B cell (primary cell): ENCODE measurements around the gene IL22RA1. TPM values are rescaled to one million over a fixed set of nuclear protein-coding genes. Genes with fewer than 3 reads are reported as not detected.

Experiments
- ATAC-seq: fragments of 200-7000 bp; cut with Tn5 transposase; one replicate; pipeline ENCODE4 v1.10.0; 2021; ENCODE audit warnings: low read depth, mild to moderate bottlenecking, moderate number of reproducible peaks, moderate library complexity
- CTCF ChIA-PET: fragments of 350-600 bp; sonication (Branson Sonifier 250); formaldehyde crosslinking; loops from one replicate; lab custom pipeline; 2021; ENCODE audit warnings: antibody characterized with exemption, inconsistent platforms; lab: Charles Lee
- POLR2A ChIA-PET: fragments of 350-600 bp; sonication (Branson Sonifier 250); formaldehyde crosslinking; loops from one replicate; lab custom pipeline; 2021; ENCODE audit warnings: antibody characterized with exemption; lab: Charles Lee
- DNase-seq: peaks from one replicate; pipeline ENCODE4 v3.0.0; 2013
- H2AFZ ChIP-seq: 2 replicates; pipeline ENCODE4 v1.6.1; 2012; ENCODE audit warnings: mild to moderate bottlenecking, low read depth, low read length; ENCODE audit not compliant: insufficient read depth, poor library complexity, severe bottlenecking
- H3K27ac ChIP-seq, 2 donors: 1 replicate in 1 of 2; 2 replicates in 1 of 2; pipeline ENCODE4 v1.5.1; 2012 to 2013; ENCODE audit warnings: low read length in 2 of 2, mild to moderate bottlenecking in 2 of 2, moderate library complexity in 1 of 2
- H3K27me3 ChIP-seq, 4 experiments: fragments of 200-600 bp in 1 of 4; sonication (generic) in 1 of 4; replicated peaks in 1 of 4; 1 replicate in 2 of 4; 2 replicates in 2 of 4; pipeline versions ENCODE4 v1.6.1 to v1.7.0; 2013 to 2016; ENCODE audit warnings: low read length in 3 of 4, mild to moderate bottlenecking in 2 of 4, mixed read lengths in 1 of 4, moderate library complexity in 1 of 4; ENCODE audit not compliant: insufficient read depth in 4 of 4, control insufficient read depth in 3 of 4; ENCODE audit errors: control extremely low read depth in 1 of 4
- H3K36me3 ChIP-seq, 2 experiments: replicated peaks in 1 of 2; 1 replicate in 1 of 2; 2 replicates in 1 of 2; pipeline versions ENCODE4 v1.6.1 to v1.7.1; 2013; ENCODE audit warnings: low read length in 1 of 2; ENCODE audit not compliant: insufficient read depth in 2 of 2, control insufficient read depth in 1 of 2; ENCODE audit errors: control extremely low read depth in 1 of 2, extremely low read depth in 1 of 2
- H3K4me1 ChIP-seq, 2 donors: fragments of 200-600 bp in 1 of 2; sonication (generic) in 1 of 2; 1 replicate in 1 of 2; 2 replicates in 1 of 2; pipeline versions ENCODE4 v1.5.1 to v1.6.1; 2013 to 2017; ENCODE audit warnings: low read length in 2 of 2; ENCODE audit not compliant: control insufficient read depth in 2 of 2, insufficient read depth in 2 of 2
- H3K4me2 ChIP-seq: replicated peaks from 2 replicates; pipeline ENCODE3; 2012; ENCODE audit warnings: mild to moderate bottlenecking, low read depth, low read length; ENCODE audit not compliant: poor library complexity, severe bottlenecking
- H3K4me3 ChIP-seq, 5 experiments: fragments of 200-600 bp in 1 of 5; sonication (generic) in 1 of 5; 1 replicate in 3 of 5; 2 replicates in 2 of 5; pipeline versions ENCODE4 v1.5.1 to v1.7.0; 2011 to 2016; ENCODE audit warnings: low read length in 4 of 5, mild to moderate bottlenecking in 4 of 5, low read depth in 2 of 5, control low read depth in 1 of 5, moderate library complexity in 1 of 5; ENCODE audit not compliant: insufficient read depth in 1 of 5; ENCODE audit errors: control extremely low read depth in 1 of 5, extremely low read depth in 1 of 5
- H3K79me2 ChIP-seq: fragments of 200-600 bp; sonication (generic); one replicate; pipeline ENCODE4 v1.6.0; 2016; ENCODE audit warnings: low read length; ENCODE audit not compliant: control insufficient read depth, insufficient read depth
- H3K9ac ChIP-seq: fragments of 200-600 bp; sonication (generic); 2 replicates; pipeline ENCODE4 v1.6.1; 2017; ENCODE audit warnings: mild to moderate bottlenecking, low read length, moderate library complexity
- H3K9me3 ChIP-seq, 3 donors: one replicate each; pipeline versions ENCODE4 v1.6.1 to v1.7.1; 2013; ENCODE audit warnings: low read length in 2 of 3; ENCODE audit not compliant: control insufficient read depth in 2 of 3, insufficient read depth in 1 of 3; ENCODE audit errors: control extremely low read depth in 1 of 3
- H4K20me1 ChIP-seq: 2 replicates; pipeline ENCODE4 v1.6.0; 2012; ENCODE audit warnings: mild to moderate bottlenecking, low read length; ENCODE audit not compliant: insufficient read depth, control insufficient read depth, poor library complexity, severe bottlenecking
- H3K27ac Mint-ChIP-seq: one replicate; pipeline ENCODE4 v1.8.0; 2021; ENCODE audit warnings: mixed read lengths
- H3K27me3 Mint-ChIP-seq: one replicate; pipeline ENCODE4 v1.8.0; 2021; ENCODE audit warnings: mixed read lengths
- H3K4me1 Mint-ChIP-seq: one replicate; pipeline ENCODE4 v1.8.0; 2021; ENCODE audit warnings: mixed read lengths
- H3K4me3 Mint-ChIP-seq: one replicate; pipeline ENCODE4 v1.8.0; 2021; ENCODE audit warnings: mixed read lengths
- H3K9me3 Mint-ChIP-seq: one replicate; pipeline ENCODE4 v1.8.0; 2022; ENCODE audit warnings: mixed read lengths; ENCODE audit not compliant: insufficient read depth
- CTCF ChIP-seq: fragments of 200-600 bp; IDR thresholded peaks from one replicate; pipeline ENCODE4 v1.8.0; 2022; ENCODE audit warnings: antibody characterized with exemption, mild to moderate bottlenecking
- EZH2 ChIP-seq: IDR thresholded peaks from 2 replicates; pipeline ENCODE4 v1.6.1; 2012; ENCODE audit warnings: borderline replicate concordance, low read depth, mild to moderate bottlenecking, moderate library complexity, low read length; ENCODE audit not compliant: insufficient read depth, poor library complexity, severe bottlenecking
- WGBS: methylation state at CpG from one replicate; pipeline ENCODE4 v1.1.5; 2013; ENCODE audit warnings: missing lambda C conversion rate; ENCODE audit not compliant: insufficient coverage; 5-methylcytosine and 5-hydroxymethylcytosine counted together
- intact Hi-C: fragments of 100-400 bp; cut with micrococcal nuclease; formaldehyde crosslinking; loops from one replicate; pipeline ENCODE4 v1.10.0; 2022
- polyA plus RNA-seq: library from polyadenylated mRNA; depleted of rRNA; stranded (reverse); fragments of >200 nt; gene quantifications from 2 replicates; pipeline ENCODE4 v1.2.3, GENCODE V29; 2012
- total RNA-seq, 2 donors: library from RNA; stranded (reverse); fragments of 120-200 nt in 1 of 2; gene quantifications; 1 replicate in 1 of 2; 2 replicates in 1 of 2; pipeline versions ENCODE4 v1.2.3 to v1.2.4, GENCODE V29; 2013 to 2022

Gene IL22RA1
- total and polyA plus RNA-seq, 2 donors (not counting 1 experiment from before 2014, with no cell fraction given): 0.10 TPM

- 90% methylated on average over 12 of the region's 17 CpGs for WGBS
- Histone ChIP-seq H3K4me2 (no peak overlapping the region), H3K4me3 (no peak overlapping the region), H3K9me3 (no peaks in the 10 kb centered on the region), H3K9ac (no peak overlapping the region), H2AFZ (no peak overlapping the region), H4K20me1 (no peaks in the 10 kb centered on the region), H3K4me1 (no peaks in the 10 kb centered on the region), H3K27me3 (peaks cover 0 to 13% (median 1%) of the 10 kb centered on the region in 4 experiments), H3K27ac (no peak overlapping the region), H3K79me2 (no peaks in the 10 kb centered on the region), H3K36me3 (no peaks in the 10 kb centered on the region)
- no peak overlapping the region for H3K27ac Mint-ChIP-seq
- intact Hi-C loops: no loop called here
- TF ChIP-seq CTCF (no peak), EZH2 (no peak)
- no peaks in the 10 kb centered on the region for H3K4me1 Mint-ChIP-seq
- peaks cover 24% of the 10 kb centered on the region for H3K27me3 Mint-ChIP-seq
- H3K4me3 Mint-ChIP-seq: no peak overlapping the region
- no peak for DNase-seq
- ChIA-PET POLR2A (no interaction called here), CTCF (no interaction called here)
- no peak for ATAC-seq
- no peaks in the 10 kb centered on the region for H3K9me3 Mint-ChIP-seq
Observed at GRCh38 chr1:24119859-24120756, 22.8 kb downstream of the IL22RA1 start.

GRCh38 chr1:24119489-24119858 is 23.5 kb downstream of the IL22RA1 start:
- Histone ChIP-seq H4K20me1 (no peaks in the 10 kb centered on the region), H3K27ac (no peak overlapping the region), H3K79me2 (no peaks in the 10 kb centered on the region), H3K4me1 (no peaks in the 10 kb centered on the region), H3K9ac (no peak overlapping the region), H2AFZ (no peak overlapping the region), H3K36me3 (no peaks in the 10 kb centered on the region), H3K4me2 (no peak overlapping the region), H3K9me3 (no peaks in the 10 kb centered on the region), H3K4me3 (no peak overlapping the region), H3K27me3 (peaks cover 0 to 13% (median 1%) of the 10 kb centered on the region in 4 experiments)
- CTCF ChIA-PET: no interaction called here
- TF ChIP-seq EZH2: no peak
- no peak for TF ChIP-seq CTCF
- no peak for DNase-seq
- 67% methylated on average over 2 of the region's 5 CpGs for whole genome bisulfite sequencing
- H3K4me1 Mint-ChIP-seq: no peaks in the 10 kb centered on the region
- H3K27ac Mint-ChIP-seq: no peak overlapping the region
- peaks cover 24% of the 10 kb centered on the region for H3K27me3 Mint-ChIP-seq
- no peaks in the 10 kb centered on the region for H3K9me3 Mint-ChIP-seq
- intact Hi-C loops: no loop called here
- H3K4me3 Mint-ChIP-seq: no peak overlapping the region
- no peak for ATAC-seq
- POLR2A ChIA-PET: no interaction called here
